Measurements from ENCODE around the gene SF3A2. TPM values are rescaled to one million over a fixed set of nuclear protein-coding genes. Genes with fewer than 3 reads are reported as not detected.

Gene SF3A2
- total and polyA plus RNA-seq, 10 of the 15 experiments (the other 5 are each of a cell fraction or from before 2014, with no cell fraction given), result 0.33 to 143 (median 30.6) TPM

GRCh38 chr19:2246014-2246620, 9.5 kb downstream of the SF3A2 start:
- peaks cover 15% of the 10 kb centered on the region for H4K20me1 ChIP-seq (ENCODE audit: control insufficient read depth, insufficient read depth)

GRCh38 chr19:2246801-2247361, 10.3 kb downstream of the SF3A2 start:
- ATAC-seq, result no peak
- SMC1A ChIA-PET (ENCODE audit: uncharacterized antibody, unreplicated experiment), result no interaction called here
- Histone ChIP-seq H3K79me2 (ENCODE audit: control insufficient read depth, insufficient read depth, low read length) (peaks cover 13% of the 10 kb centered on the region), H2AFZ (ENCODE audit: control insufficient read depth, low read depth, low read length) (no peak overlapping the region), H3K4me1 (ENCODE audit: control insufficient read depth, insufficient read depth, low read length) (no peaks in the 10 kb centered on the region), H4K20me1 (ENCODE audit: control insufficient read depth, insufficient read depth) (peaks cover 8% of the 10 kb centered on the region), H3K36me3 (ENCODE audit: control insufficient read depth in 2 of 2, insufficient read depth in 2 of 2, low read length in 1 of 2) (peaks cover 5 to 53% of the 10 kb centered on the region in 2 experiments; a peak in 3 of 4 replicates), H3K27me3 (replicated peaks in 1 of 2; ENCODE audit: control insufficient read depth in 2 of 2, insufficient read depth in 2 of 2, low read length in 1 of 2) (peaks cover 0 to 3% of the 10 kb centered on the region in 2 experiments; a peak in 2 of 4 replicates), H3K9ac (ENCODE audit: control insufficient read depth, insufficient read depth, low read length) (no peak overlapping the region), H3K9me3 (replicated peaks; ENCODE audit: control insufficient read depth, insufficient read depth, low read length) (no peaks in the 10 kb centered on the region; the same call in 2 of the 3 replicates), H3K4me3 (no peak overlapping the region), H3K27ac (ENCODE audit: control insufficient read depth, insufficient read depth) (no peak overlapping the region), H3K4me2 (ENCODE audit: control insufficient read depth, insufficient read depth) (no peak overlapping the region)
- RAD21 ChIA-PET (ENCODE audit: unreplicated experiment), result no interaction called here
- POLR2A ChIA-PET, result no interaction called here
- TF ChIP-seq POLR2A (IDR thresholded peaks at IDR 0.05; ENCODE audit: low read depth, low read length) (peak; percentile 56), IRF4 (IDR thresholded peaks at IDR 0.05; ENCODE audit: low read depth, low read length) (no peak)
- in situ Hi-C loops (cut with MboI), result no loop called here
- FAIRE-seq, result no peak
- CTCF ChIA-PET, result no interaction called here
- 83% methylated on average over 26 of the region's 26 CpGs for WGBS (ENCODE audit: insufficient coverage, insufficient replicate concordance, low lambda C conversion rate, missing lambda C conversion rate)
- no peak for DNase-seq (ENCODE audit: low read depth, low spot score)
- intact Hi-C loops (cut with micrococcal nuclease; ENCODE audit: unreplicated experiment), result no loop called here
- no TSS peak for BruUV-seq (replicated peaks)

More at GRCh38 chr19:2246014-2246620, 9.5 kb downstream of the SF3A2 start:
- CTCF ChIA-PET, result no interaction called here
- SMC1A ChIA-PET (ENCODE audit: uncharacterized antibody, unreplicated experiment), result no interaction called here
- FAIRE-seq (no peak), ATAC-seq (no peak), DNase-seq (ENCODE audit: low read depth, low spot score) (no peak)
- H3K79me2 ChIP-seq (ENCODE audit: control insufficient read depth, insufficient read depth, low read length), result peaks cover 20% of the 10 kb centered on the region
- POLR2A ChIA-PET, result no interaction called here
- no peak overlapping the region for H3K9ac ChIP-seq (ENCODE audit: control insufficient read depth, insufficient read depth, low read length)
- in situ Hi-C loops (cut with MboI), result no loop called here
- H3K36me3 ChIP-seq (ENCODE audit: control insufficient read depth in 2 of 2, insufficient read depth in 2 of 2, low read length in 1 of 2), result peaks cover 8 to 53% of the 10 kb centered on the region in 2 experiments; a peak in 3 of 4 replicates
- no peak for TF ChIP-seq TCF7 (IDR thresholded peaks at IDR 0.05; ENCODE audit: borderline replicate concordance)
- no peak overlapping the region for H3K4me3 ChIP-seq
- intact Hi-C loops (cut with micrococcal nuclease; ENCODE audit: unreplicated experiment), result no loop called here
- no peaks in the 10 kb centered on the region; a peak in 1 of 4 replicates for H3K27me3 ChIP-seq (replicated peaks in 1 of 2; ENCODE audit: control insufficient read depth in 2 of 2, insufficient read depth in 2 of 2, low read length in 1 of 2)
- no peak overlapping the region for H3K4me2 ChIP-seq (ENCODE audit: control insufficient read depth, insufficient read depth)
- BruUV-seq (replicated peaks), result no TSS peak
- WGBS (ENCODE audit: insufficient coverage, insufficient replicate concordance, low lambda C conversion rate, missing lambda C conversion rate), result 92% methylated on average over 25 of the region's 25 CpGs
- no peak overlapping the region for H3K27ac ChIP-seq (ENCODE audit: control insufficient read depth, insufficient read depth)
- RAD21 ChIA-PET (ENCODE audit: unreplicated experiment), result interaction anchor here (0.6 kb wide), 1 partner anchor 14 kb away, joined by 3 read pairs; no protein-coding TSS in a partner anchor
- no peak overlapping the region for H2AFZ ChIP-seq (ENCODE audit: control insufficient read depth, low read depth, low read length)
- no peaks in the 10 kb centered on the region for H3K9me3 ChIP-seq (replicated peaks; ENCODE audit: control insufficient read depth, insufficient read depth, low read length)
- no peaks in the 10 kb centered on the region for H3K4me1 ChIP-seq (ENCODE audit: control insufficient read depth, insufficient read depth, low read length)
